VCaP (cell line): ENCODE data around the gene CKLF.

Experiments
- H3K27ac ChIP-seq: fragments of 450-650 bp; 2 replicates; pipeline ENCODE4 v1.5.1; 2017
- CTCF ChIP-seq: fragments of 450-650 bp; conservative IDR thresholded peaks from 2 replicates; pipeline ENCODE4 v1.5.1; 2017; ENCODE audit warnings: mild to moderate bottlenecking, moderate library complexity

CKLF gene

GRCh38 chr16:66568355-66568754 lies 16.0 kb downstream of the CKLF start:
- no peak overlapping the region for H3K27ac ChIP-seq
- no peak for TF ChIP-seq CTCF

GRCh38 chr16:66569131-66569530 lies 16.8 kb downstream of the CKLF start:
- no peak for TF ChIP-seq CTCF
- H3K27ac ChIP-seq = no peak overlapping the region

- no peak overlapping the region for H3K27ac ChIP-seq
- TF ChIP-seq CTCF = no peak
These were observed 17.5 kb downstream of the CKLF start for GRCh38 chr16:66569827-66570405.

- TF ChIP-seq CTCF = no peak
- no peak overlapping the region for H3K27ac ChIP-seq
These were observed 20.0 kb downstream of the CKLF start for GRCh38 chr16:66572356-66572755.

- no peak for TF ChIP-seq CTCF
These were observed 21.7 kb downstream of the CKLF start for GRCh38 chr16:66574081-66574480.

GRCh38 chr16:66574531-66574930 lies 22.2 kb downstream of the CKLF start:
- H3K27ac ChIP-seq = no peak overlapping the region
- TF ChIP-seq CTCF = no peak

More at GRCh38 chr16:66574081-66574480, 21.7 kb downstream of the CKLF start:
- no peak overlapping the region for H3K27ac ChIP-seq

GRCh38 chr16:66575060-66575459 lies 22.7 kb downstream of the CKLF start:
- TF ChIP-seq CTCF = no peak
- H3K27ac ChIP-seq = no peak overlapping the region
